Neuron (in vitro differentiated cells): ENCODE measurements around the gene MRPL11.
"Not testable (repeated sequence)": the region's sequence is repeated elsewhere in the genome, so short reads cannot be mapped to it uniquely, and the experiment has no call there.

ENCODE experiments used
- H2AFZ ChIP-seq: one replicate; pipeline ENCODE4 v1.6.1; 2013; ENCODE audit warnings: low read depth, mild to moderate bottlenecking, inconsistent platforms, low read length, moderate library complexity
- H3K27me3 ChIP-seq: one replicate; pipeline ENCODE4 v1.6.1; 2013; ENCODE audit warnings: low read length; ENCODE audit not compliant: insufficient read depth
- H3K36me3 ChIP-seq: one replicate; pipeline ENCODE4 v1.6.1; 2013; ENCODE audit warnings: low read length; ENCODE audit not compliant: insufficient read depth
- H3K4me1 ChIP-seq: one replicate; pipeline ENCODE4 v1.6.1; 2013; ENCODE audit warnings: low read length; ENCODE audit not compliant: insufficient read depth
- H3K4me3 ChIP-seq: 2 replicates; pipeline ENCODE4 v1.5.1; 2013; ENCODE audit warnings: mild to moderate bottlenecking, low read length, moderate library complexity
- H3K9me3 ChIP-seq: one replicate; pipeline ENCODE4 v1.6.1; 2013; ENCODE audit warnings: low read length

MRPL11 gene

DNA sequence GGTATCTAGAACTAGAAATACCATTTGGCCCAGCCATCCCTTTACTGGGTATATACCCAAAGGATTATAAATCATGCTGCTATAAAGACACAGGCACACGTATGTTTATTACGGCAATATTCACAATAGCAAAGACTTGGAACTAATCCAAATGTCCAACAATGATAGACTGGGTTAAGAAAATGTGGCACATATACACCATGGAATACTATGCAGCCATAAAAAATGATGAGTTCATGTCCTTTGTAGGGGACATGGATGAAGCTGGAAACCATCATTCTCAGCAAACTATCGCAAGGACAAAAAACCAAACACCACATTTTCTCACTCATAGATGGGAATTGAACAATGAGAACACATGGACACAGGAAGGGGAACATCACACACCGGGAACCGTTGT lies 25.5 kb upstream of the MRPL11 start:
- H3K4me3 ChIP-seq = not testable (repeated sequence)

DNA sequence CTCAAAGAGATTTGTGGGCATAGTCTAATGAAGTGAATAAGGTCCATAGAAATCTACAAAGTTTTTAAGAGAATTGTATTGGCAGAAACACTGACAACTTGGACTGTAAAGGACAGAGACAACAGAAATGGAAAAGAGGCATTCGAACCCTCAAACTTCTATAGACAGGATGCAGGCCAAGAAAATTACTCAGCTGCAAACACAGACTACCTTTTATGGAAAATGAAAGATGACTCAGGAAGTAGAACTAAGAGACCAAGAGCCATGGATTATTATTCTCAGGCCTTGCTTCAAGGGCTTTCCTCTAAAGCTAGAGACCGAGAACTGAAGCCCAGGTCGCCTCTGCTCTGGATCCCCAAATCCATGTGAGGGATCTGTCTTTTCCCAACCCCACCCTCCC lies 24.3 kb upstream of the MRPL11 start:
- Histone ChIP-seq H2AFZ (no peak overlapping the region), H3K27me3 (no peaks in the 10 kb centered on the region), H3K36me3 (no peaks in the 10 kb centered on the region), H3K4me3 (no peak overlapping the region), H3K4me1 (peaks cover 7% of the 10 kb centered on the region), H3K9me3 (no peaks in the 10 kb centered on the region)

More for the DNA sequence above, 25.5 kb upstream of the MRPL11 start:
- H3K4me1 ChIP-seq = peaks cover 15% of the 10 kb centered on the region
- not testable (repeated sequence) for H3K27me3 ChIP-seq, H3K9me3 ChIP-seq, H3K36me3 ChIP-seq, H2AFZ ChIP-seq

DNA sequence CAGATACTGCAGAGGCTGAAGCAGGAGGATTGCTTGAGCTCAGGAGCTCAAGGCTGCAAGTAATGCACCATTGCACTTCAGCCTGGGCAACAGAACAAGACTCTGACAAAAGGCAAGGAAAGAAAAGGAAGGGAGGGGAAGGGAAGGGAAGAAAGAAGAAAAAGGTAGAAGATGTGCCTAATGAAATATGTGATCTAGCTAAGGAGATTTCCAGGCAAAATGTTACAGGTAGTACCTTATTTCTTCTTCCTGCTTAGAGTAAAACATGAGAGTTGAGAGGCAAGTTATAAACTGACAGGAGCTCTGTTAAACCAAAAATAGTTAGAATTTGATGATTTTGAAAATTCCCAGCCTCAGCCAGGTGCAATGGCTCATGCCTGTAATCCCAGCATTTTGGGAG lies 23.4 kb upstream of the MRPL11 start:
- H3K27me3 ChIP-seq = no peaks in the 10 kb centered on the region
- no peaks in the 10 kb centered on the region for H3K4me1 ChIP-seq

DNA sequence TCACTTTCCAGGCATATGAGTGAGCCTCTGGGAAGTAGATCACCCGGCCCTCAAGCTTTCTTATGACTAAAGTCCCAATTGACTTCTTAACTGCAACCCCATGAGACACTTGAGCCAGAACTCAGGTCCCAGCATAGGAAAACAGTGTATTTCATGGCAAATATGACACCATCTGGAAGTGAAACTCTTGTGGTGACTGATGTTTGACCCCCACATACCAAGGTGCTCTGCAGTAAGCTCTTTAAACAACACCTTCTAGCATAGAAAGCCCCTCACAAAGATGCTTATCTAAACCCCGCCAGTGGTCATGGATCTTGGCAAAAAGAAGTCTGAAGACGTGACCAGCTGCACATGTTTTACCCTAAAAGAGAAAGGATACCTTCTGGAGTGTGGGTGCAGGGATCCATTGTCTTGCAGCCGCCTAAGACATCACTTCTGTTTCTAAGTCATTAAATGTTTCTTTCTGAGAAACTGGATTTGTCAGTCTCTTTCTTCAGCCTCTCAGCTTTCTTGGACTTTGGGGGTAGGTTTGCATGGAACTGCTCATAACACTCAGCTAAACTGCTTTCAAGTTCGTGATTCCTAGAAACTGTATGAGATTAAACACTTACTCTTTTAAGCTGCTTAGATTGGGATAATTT lies 20.6 kb upstream of the MRPL11 start:
- H3K4me1 ChIP-seq = no peaks in the 10 kb centered on the region
- no peak overlapping the region for H2AFZ ChIP-seq
- no peaks in the 10 kb centered on the region for H3K36me3 ChIP-seq
- H3K4me3 ChIP-seq = no peak overlapping the region
- H3K9me3 ChIP-seq = no peaks in the 10 kb centered on the region
- H3K27me3 ChIP-seq = no peaks in the 10 kb centered on the region

More for the DNA sequence above, 23.4 kb upstream of the MRPL11 start:
- H3K9me3 ChIP-seq = no peaks in the 10 kb centered on the region
- H2AFZ ChIP-seq = no peak overlapping the region
- H3K4me3 ChIP-seq = no peak overlapping the region
- H3K36me3 ChIP-seq = no peaks in the 10 kb centered on the region

DNA sequence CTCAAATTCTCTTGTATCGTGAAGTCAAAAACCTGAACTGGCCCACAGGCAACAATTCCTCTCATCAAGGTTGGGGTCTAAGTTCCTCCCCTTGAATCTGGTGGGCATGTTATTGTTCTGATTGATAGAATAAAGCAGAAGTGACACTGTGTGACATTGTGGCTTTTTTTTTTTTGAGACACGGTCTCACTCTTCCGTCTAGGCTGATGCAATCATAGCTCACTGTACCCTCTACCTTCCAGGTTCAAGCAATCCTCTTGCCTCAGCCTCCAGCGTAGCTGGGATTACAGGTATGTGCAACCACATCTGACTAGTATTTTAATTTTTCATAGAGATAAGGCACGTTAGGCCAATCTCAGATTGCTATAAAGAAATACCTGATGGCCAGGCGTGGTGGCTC lies 19.2 kb upstream of the MRPL11 start:
- no peaks in the 10 kb centered on the region for H3K9me3 ChIP-seq
- no peak overlapping the region for H2AFZ ChIP-seq
- no peak overlapping the region for H3K4me3 ChIP-seq
- H3K36me3 ChIP-seq = no peaks in the 10 kb centered on the region
- no peaks in the 10 kb centered on the region for H3K4me1 ChIP-seq
- H3K27me3 ChIP-seq = no peaks in the 10 kb centered on the region

DNA sequence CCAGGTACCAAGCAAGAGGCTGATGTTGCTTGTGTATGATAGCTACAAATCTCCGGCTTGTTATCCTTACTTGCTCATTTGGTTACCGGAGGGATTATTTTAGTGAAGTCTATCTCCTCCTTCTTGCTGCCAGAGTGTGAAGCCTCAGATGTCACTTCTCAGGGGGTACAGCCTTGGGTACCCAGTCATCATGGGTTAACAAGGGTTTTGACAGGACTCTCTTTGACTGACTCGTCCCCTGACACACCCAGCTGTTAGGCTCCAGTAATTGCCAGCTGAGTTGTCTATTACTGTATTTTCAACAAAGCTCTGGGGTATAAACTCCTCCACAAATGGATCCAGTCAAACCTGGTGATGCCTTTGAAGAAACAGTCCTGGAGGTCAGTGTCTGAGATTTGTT lies 16.2 kb upstream of the MRPL11 start:
- no peak overlapping the region for H3K4me3 ChIP-seq
- no peaks in the 10 kb centered on the region for H3K36me3 ChIP-seq

DNA sequence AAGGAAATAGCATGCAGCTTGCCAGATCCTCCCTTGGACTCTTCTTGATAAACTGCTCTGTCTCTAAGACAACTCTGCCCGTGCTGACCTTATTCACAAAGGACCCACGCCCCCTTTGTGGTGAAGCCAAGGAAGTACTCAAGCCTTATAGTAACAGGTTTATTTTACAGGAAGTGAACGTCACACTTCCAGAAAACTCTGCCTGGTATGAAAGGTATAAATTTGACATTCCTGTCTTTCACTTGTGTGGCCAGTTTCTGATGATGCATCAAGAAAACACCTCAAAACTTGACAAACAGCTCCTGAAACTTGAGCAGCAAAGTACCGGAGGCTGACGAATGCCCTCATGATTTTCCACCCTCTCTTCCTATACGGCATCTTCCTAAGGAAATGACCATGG lies 15.6 kb upstream of the MRPL11 start:
- Histone ChIP-seq H2AFZ (no peak overlapping the region), H3K4me1 (no peaks in the 10 kb centered on the region), H3K36me3 (no peaks in the 10 kb centered on the region), H3K4me3 (no peak overlapping the region), H3K27me3 (no peaks in the 10 kb centered on the region), H3K9me3 (peaks cover 5% of the 10 kb centered on the region)

More for the DNA sequence above, 16.2 kb upstream of the MRPL11 start:
- H3K9me3 ChIP-seq = peaks cover 5% of the 10 kb centered on the region
- H3K4me1 ChIP-seq = no peaks in the 10 kb centered on the region
- no peaks in the 10 kb centered on the region for H3K27me3 ChIP-seq
- no peak overlapping the region for H2AFZ ChIP-seq

DNA sequence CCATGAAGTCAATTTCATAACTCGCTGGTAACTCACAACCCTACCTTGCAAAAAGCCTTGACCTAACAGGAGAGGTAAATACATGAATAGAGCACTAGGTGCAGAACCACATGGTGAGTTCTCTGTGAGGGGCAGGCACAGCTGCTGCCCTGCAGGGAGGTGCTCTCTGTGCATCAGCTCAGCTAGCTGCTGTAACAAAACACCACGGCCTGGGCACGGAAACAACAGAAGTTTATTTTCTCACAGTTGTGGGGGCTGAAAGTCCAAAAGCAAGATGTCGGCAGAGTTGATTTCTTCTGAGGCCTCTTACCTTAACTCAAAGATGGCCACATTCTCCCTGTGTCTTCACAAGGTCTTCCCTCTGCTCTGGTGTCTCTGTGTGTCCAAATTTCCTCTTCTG lies 13.0 kb upstream of the MRPL11 start:
- Histone ChIP-seq H3K9me3 (peaks cover 5% of the 10 kb centered on the region), H3K36me3 (no peaks in the 10 kb centered on the region), H2AFZ (no peak overlapping the region), H3K27me3 (no peaks in the 10 kb centered on the region), H3K4me1 (no peaks in the 10 kb centered on the region), H3K4me3 (no peak overlapping the region)

DNA sequence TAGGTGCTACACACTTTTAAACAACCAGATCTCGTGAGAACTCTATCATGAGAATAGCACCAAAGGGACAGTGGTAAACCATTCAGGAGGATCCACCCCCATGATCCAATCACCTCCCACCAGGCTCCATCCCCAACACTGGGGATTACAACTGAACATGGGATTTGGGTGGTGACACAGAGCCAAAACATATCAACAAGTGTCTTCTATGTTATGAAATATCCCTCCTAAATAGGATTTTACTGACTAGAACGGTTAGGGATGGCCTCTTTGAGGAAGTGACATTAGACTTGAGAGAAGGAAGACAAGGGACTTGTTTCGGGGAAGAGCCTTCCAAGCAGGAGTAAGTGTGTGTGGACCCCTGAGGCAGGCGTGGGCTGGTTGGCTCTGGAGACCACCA lies 11.9 kb upstream of the MRPL11 start:
- H3K27me3 ChIP-seq = no peaks in the 10 kb centered on the region
- no peak overlapping the region for H3K4me3 ChIP-seq
- no peak overlapping the region for H2AFZ ChIP-seq
- no peaks in the 10 kb centered on the region for H3K4me1 ChIP-seq
- peaks cover 5% of the 10 kb centered on the region for H3K9me3 ChIP-seq
- H3K36me3 ChIP-seq = no peaks in the 10 kb centered on the region

DNA sequence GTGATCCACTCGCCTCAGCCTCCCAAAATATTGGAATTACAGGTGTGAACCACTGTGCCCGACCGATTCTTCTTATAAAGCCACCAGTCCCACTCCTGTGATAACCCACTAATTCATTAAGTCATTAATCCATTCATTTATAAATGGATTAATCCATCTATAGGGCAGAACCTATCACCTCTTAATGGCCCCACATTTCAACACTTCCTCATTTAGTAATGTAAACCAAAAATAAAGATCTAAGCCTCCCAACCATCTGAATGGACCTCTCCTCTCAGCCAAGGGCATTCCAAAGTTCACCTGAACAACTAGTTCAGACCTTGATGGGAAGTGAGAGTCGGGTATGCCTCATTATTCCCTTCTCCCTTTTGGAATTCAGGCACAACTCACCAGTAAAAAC lies 9.9 kb upstream of the MRPL11 start:
- Histone ChIP-seq H3K9me3 (peaks cover 5% of the 10 kb centered on the region), H3K27me3 (no peaks in the 10 kb centered on the region), H3K36me3 (no peaks in the 10 kb centered on the region), H3K4me3 (no peak overlapping the region), H2AFZ (no peak overlapping the region), H3K4me1 (no peaks in the 10 kb centered on the region)

DNA sequence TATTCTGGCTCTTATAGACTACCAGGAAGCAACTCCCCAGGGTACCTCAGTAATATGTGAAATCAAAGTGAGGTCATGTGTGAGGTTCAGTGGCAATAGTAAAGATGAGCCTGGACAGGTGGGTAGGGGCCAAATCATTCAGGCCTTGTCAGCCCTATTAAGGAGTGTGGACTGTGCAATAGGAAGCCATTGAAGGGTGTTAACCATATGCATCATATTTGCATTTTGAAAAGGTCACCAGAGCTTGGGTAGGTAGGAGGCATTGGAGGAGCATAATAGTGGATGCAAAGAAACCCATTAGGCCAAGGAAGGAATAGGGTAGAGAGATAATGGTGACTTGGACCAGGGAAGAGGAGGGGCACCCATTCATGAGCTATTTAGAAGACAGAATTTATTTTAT lies 8.4 kb upstream of the MRPL11 start:
- H3K9me3 ChIP-seq = peaks cover under 1% of the 10 kb centered on the region
- no peak overlapping the region for H2AFZ ChIP-seq

DNA sequence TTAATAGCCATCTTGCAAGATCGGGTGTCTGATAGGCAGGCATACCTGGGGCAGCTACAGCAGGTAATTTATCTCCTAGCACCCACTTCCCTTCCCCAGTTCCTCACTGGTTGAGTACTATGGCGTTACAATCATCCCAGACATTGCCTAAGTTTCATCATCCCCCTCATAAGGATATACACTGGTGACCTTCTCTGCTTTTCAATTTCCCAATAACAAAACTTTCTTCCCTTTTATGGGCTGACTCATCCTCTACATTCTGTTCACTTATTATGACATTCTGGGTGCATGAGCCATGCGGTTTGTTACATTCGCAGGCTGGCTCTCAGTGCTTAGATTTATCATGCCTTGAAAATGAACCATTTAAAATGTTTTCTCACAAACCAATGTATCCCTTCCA lies 5.0 kb upstream of the MRPL11 start:
- H3K4me1 ChIP-seq = no peaks in the 10 kb centered on the region
- H3K27me3 ChIP-seq = no peaks in the 10 kb centered on the region
- H3K36me3 ChIP-seq = no peaks in the 10 kb centered on the region
- H2AFZ ChIP-seq = no peak overlapping the region
- H3K4me3 ChIP-seq = no peak overlapping the region
- no peaks in the 10 kb centered on the region for H3K9me3 ChIP-seq

More for the DNA sequence above, 8.4 kb upstream of the MRPL11 start:
- Histone ChIP-seq H3K27me3 (no peaks in the 10 kb centered on the region), H3K36me3 (no peaks in the 10 kb centered on the region), H3K4me3 (no peak overlapping the region), H3K4me1 (no peaks in the 10 kb centered on the region)

DNA sequence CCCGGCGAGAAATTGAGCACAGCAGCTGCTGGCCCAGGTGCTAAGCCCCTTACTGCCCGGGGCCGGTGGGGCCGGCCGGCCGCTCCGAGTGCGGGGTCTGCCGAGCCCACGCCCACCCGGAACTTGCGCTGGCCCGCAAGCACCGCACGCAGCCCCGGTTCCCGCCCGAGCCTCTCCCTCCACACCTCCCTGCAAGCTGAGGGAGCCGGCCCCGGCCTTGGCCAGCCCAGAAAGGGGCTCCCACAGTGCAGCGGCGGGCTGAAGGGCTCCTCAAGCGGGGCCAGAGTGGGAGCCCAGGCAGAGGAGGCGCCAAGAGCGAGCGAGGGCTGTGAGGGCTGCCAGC lies 2.3 kb upstream of the MRPL11 start:
- not testable (repeated sequence) for H3K4me1 ChIP-seq, H3K4me3 ChIP-seq, H2AFZ ChIP-seq, H3K27me3 ChIP-seq, H3K9me3 ChIP-seq
- peaks cover 12% of the 10 kb centered on the region for H3K36me3 ChIP-seq
